DND-41 (cell line): Measurements from ENCODE around the gene DNAH2.

Experiments
- EZH2 ChIP-seq: IDR thresholded peaks from 3 replicates; pipeline ENCODE4 v1.6.1; 2012; ENCODE audit warnings: borderline replicate concordance, low read depth, mild to moderate bottlenecking, moderate library complexity, low read length, inconsistent platforms; ENCODE audit not compliant: severe bottlenecking
- TF ChIP-seq, protein P1 (sequence below): IDR thresholded peaks from 2 replicates; pipeline ENCODE4 v1.5.1; 2012; ENCODE audit warnings: borderline replicate concordance, low read length, moderate library complexity, mild to moderate bottlenecking; ENCODE audit not compliant: poor library complexity, severe bottlenecking; ENCODE audit errors: extremely low read depth

DNA sequence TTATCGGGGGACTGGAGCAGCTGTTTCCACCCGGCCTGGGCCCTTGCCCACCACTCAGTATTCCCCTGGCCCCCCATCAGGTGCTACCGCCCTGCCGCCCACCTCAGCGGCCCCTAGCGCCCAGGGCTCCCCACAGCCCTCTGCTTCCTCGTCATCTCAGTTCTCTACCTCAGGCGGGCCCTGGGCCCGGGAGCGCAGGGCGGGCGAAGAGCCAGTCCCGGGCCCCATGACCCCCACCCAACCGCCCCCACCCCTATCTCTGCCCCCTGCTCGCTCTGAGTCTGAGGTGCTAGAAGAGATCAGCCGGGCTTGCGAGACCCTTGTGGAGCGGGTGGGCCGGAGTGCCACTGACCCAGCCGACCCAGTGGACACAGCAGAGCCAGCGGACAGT is 131.2 kb downstream of the DNAH2 start:
- TF ChIP-seq, protein P1, sequence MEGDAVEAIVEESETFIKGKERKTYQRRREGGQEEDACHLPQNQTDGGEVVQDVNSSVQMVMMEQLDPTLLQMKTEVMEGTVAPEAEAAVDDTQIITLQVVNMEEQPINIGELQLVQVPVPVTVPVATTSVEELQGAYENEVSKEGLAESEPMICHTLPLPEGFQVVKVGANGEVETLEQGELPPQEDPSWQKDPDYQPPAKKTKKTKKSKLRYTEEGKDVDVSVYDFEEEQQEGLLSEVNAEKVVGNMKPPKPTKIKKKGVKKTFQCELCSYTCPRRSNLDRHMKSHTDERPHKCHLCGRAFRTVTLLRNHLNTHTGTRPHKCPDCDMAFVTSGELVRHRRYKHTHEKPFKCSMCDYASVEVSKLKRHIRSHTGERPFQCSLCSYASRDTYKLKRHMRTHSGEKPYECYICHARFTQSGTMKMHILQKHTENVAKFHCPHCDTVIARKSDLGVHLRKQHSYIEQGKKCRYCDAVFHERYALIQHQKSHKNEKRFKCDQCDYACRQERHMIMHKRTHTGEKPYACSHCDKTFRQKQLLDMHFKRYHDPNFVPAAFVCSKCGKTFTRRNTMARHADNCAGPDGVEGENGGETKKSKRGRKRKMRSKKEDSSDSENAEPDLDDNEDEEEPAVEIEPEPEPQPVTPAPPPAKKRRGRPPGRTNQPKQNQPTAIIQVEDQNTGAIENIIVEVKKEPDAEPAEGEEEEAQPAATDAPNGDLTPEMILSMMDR: no peak
- TF ChIP-seq EZH2: no peak
